GM23248 (cell line): ENCODE measurements around the gene FARP1.

ENCODE experiments used
- EZH2 ChIP-seq: fragments of 200-600 bp; sonication (generic); IDR thresholded peaks from 2 replicates; pipeline ENCODE4 v1.6.1; 2018; ENCODE audit warnings: antibody characterized with exemption, mild to moderate bottlenecking; ENCODE audit not compliant: insufficient read depth, poor library complexity, severe bottlenecking
- EZH2phosphoT487 ChIP-seq: fragments of 200-600 bp; sonication (generic); IDR thresholded peaks from 2 replicates; pipeline ENCODE4 v1.6.1; 2018; ENCODE audit warnings: antibody characterized with exemption, moderate library complexity, mild to moderate bottlenecking, low read depth; ENCODE audit not compliant: insufficient read depth

DNA sequence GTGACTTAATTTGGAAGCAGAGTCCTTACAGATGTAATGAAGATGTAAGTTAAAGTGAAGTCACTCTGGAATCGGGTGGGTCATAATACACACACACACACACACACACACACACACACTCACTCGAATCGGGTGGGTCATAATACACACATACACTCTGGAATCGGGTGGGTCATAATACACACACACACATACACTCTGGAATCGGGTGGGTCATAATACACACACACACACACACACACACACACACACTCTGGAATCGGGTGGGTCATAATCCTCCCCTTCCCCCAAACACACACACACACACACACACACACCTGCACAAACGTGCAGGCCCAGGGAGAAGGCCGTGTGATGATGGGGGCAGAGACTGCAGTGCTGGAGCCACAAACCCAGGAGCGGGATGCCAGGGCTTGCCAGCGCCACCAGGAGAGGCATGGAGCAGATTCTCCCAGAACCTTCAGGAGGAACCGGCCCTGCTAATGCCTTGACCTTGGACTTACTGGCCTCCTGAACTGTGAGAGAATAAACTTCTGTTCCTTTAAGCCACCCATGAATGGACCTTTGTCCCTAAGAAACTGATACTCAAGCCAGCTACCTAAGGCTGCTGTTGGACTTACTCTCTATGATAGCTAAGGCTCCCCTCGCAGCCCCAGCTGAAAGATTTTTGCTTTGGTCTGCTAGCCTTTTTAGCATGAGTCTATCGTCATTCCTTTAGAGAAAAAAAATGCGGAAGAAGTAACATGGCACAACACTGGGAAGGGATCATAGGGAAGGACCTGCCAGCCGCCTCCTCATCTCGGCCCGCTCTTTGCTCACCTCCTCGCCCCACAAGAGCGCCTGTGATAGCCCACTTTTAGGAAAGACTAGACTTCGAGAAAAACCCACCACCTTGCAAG lies 170.4 kb downstream of the FARP1 start:
- no peak for TF ChIP-seq EZH2
- no peak for TF ChIP-seq EZH2phosphoT487
